Stimulated activated CD4-positive, alpha-beta T cell treated with anti-CD3 and anti-CD28 coated beads, TNF-alpha, amount 100 ng/mL, for 24 hours (primary cell): Measurements from ENCODE around the gene SORBS1.
"Not testable (repeated sequence)": the region's sequence is repeated elsewhere in the genome, so short reads cannot be mapped to it uniquely, and the experiment has no call there.

ENCODE experiments used
- DNase-seq, 3 experiments: peaks; one replicate each; pipeline ENCODE4 v3.0.0-alpha.2; 2020; ENCODE audit warnings: low read depth in 3 of 3

The SORBS1 gene

DNA sequence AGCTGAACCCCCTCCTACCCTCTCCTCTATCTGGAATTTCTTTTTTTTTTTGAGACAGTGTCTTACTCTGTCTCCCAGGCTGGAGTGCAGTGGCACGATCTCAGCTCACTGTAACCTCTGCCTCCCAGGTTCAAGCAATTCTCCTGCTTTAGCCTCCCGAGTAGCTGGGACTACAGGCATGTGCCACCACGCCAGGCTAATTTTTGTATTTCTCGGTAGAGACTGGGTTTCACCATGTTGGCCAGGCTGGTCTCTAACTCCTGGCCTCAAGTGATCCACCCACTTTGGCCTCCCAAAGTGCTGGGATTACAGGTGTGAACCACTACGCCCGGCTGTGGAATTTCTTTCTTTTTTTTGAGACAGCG, 213.8 kb downstream of the SORBS1 start:
- not testable (repeated sequence) for DNase-seq

DNA sequence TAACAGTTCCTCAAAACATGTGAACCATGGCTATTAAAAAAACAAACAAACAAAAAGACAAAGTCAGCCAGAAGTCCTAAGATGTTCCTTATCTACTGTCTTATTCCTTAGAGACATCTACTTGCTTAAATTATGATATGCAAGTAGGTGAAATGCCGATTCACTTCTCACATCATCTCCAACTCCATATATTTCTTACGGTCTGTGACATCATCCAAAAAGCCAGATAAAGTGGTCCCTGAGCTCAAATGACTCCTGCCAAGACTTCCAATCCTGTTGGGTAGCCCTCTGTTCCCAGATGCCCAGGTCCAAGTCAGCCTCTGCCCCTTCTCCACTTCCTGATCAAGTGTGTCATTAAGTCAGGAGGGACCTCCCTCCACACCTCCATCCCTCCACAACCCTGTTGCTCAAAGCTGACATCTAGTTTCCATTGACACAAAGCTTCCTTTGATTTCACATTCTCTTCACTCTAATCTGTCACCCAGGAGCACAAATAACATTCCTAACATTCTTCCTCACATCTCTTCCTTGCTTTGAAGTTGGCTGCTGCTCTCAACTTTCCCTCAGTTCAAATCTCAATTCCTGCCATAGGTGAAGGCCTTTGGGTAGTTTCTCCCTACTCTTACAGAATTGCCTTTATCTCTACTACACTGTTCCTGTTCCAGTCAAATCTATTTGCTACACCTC, 214.3 kb downstream of the SORBS1 start:
- DNase-seq = no peak

DNA sequence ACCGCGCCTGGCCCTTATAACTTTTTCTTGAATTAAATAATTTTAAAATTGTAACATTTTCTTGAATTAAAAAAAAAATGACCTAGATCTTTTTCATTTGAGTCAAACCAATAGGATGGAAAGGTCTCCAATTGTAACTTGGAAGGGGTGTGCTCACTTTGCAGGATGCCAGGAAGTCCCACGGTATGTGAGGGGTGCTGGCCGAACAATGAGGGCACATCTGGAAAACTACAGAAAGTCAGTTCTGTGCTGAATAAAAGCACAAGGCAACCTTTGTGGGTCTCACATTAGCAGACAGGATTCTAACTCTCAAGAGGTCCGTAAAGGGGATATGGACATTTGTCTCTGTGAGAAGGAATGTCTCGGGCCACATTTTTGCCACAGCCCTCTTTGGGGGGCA, 217.6 kb downstream of the SORBS1 start:
- DNase-seq = no peak

DNA sequence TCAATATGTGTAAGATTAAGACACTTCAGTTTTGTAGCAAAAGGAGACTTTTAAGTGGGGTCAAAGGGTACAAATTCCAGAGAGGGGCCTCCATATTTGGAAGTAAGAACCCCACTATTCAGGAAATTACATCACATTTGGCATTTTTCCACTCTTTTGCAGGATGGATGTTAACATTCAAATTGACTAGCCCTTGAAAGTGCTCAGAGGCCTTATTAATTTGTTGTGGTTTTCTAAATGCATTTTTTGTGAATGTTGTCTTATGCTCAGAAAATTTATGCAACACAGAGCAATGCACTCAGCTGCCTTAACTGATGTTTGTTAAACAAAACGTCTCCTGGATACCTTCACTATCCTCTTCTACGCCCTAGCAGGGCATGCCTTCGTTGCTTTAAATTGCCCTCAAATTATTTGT, 219.4 kb downstream of the SORBS1 start:
- DNase-seq = no peak

DNA sequence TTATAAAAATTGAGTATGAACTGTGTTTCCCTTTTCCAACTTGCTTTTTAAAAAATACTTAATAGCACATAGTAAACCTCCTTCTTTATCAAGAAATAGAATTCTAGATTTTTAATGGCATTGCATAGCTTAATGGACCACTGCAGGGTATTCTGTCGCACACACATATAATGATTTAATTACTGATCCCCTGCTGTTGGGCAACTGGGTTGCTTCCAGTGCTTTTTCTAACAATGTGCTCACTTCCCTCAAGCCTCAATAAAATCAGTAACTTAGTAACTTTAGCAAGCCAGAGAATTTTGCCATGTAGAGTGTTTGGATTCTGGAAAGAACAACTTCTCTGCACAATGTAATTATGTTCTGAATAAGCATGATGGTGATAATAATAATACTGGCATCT, 221.3 kb downstream of the SORBS1 start:
- no peak for DNase-seq

DNA sequence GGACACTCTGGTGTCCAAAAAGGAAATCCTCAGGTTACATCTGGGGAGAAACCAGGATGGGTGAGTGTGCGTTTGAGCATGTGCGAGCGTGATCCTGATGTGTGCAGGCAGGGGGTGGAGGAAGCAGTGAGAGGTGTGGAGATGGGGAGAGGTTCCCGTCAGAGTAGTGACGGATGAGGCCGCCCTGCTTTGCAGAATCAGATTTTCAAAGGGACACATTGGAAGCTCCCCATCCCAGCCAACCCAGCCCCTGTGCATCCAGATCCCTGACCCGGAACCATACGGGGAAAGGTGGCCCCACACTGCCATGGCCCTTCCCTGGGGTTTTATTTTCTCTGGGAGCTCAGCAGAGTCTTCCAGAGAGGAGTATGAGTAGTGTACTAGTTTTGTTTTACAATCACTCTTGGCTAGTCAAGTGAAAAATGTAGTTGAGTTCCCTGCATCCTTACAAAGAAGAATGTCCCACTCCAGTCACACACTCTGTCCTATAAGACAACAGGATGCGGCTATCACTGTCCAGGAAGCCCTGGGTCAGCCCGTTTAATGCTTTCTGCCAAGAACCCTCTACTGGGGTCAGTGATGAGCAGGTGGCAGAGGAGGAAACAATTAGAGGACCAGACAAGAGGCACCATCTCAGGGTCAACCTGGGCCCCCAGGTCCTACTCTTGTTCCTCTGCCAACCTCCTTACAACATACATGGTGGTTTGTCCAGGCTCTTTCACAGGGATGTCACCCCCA, 223.6 kb downstream of the SORBS1 start:
- DNase-seq = no peak

DNA sequence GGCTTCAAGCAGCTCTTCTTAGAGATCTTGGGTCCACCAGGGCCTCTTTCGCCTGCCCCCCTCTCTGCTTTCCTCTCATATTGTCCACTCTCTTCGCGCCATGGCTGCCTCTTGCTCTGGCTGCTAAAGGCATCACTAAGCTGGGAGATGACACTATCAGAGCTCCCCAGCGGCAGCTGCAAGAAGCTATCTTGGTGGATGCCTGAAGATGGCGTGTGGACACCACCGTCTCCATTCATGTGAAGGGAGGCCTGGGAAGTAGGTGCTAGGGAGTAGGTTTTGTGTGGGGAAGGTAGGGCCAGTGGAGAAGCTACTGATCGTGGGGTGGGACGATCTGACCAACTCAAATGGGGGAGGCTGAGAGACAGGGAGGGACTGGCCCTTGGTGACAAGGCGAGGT, 224.5 kb downstream of the SORBS1 start:
- DNase-seq = no peak

DNA sequence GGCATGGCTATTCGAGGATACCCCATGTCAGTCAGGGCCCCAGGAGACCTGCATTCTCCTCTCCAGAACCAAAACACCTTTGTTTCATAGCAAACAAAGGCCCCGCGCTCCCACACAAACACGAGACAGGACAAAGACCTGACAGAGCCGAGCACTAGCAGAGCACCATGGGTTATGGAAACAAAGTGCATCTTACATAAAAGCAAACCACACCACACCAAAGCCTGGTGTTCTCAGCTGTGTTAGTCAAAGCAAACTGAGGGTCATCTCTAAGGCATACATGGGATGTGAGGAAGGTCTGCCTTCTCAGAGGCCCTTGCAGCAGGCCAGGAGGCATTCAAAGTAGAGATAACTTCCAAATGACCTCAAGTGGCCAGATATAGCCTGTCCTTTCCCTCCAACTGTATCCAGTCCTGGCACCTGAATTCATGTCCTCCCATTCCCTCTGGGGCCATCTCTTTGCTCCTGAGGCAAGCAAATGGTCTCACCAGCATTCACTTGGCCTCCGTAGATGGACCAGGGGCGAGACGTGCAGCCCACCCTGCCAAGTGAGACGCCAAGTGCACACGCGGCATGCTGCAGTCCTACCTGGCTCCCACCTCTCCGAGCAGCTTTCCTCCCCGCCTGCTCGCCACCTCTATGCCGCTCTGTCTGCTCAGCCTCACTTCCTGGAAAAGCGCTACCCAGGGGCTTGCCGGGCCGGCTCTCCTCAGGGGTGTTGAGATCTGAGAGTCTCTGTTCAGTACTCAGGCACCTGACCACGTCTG, 225.1 kb downstream of the SORBS1 start:
- DNase-seq = no peak

DNA sequence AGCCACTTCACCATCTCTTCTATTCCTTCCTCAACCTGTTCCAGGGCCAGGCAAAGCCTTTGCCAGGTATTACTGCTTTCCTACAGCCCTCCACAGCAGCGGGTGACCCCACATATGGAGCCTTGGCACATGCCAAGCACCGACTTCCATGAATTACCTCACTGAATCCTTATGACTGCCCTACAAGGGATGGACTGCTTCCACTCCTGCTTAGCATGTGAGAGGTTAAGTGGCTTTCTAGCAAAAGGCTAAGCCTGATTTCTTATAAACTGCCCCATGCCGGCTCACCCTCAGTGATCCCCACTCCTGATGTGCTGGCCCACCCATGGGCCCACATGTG, 226.4 kb downstream of the SORBS1 start:
- DNase-seq = no peak

DNA sequence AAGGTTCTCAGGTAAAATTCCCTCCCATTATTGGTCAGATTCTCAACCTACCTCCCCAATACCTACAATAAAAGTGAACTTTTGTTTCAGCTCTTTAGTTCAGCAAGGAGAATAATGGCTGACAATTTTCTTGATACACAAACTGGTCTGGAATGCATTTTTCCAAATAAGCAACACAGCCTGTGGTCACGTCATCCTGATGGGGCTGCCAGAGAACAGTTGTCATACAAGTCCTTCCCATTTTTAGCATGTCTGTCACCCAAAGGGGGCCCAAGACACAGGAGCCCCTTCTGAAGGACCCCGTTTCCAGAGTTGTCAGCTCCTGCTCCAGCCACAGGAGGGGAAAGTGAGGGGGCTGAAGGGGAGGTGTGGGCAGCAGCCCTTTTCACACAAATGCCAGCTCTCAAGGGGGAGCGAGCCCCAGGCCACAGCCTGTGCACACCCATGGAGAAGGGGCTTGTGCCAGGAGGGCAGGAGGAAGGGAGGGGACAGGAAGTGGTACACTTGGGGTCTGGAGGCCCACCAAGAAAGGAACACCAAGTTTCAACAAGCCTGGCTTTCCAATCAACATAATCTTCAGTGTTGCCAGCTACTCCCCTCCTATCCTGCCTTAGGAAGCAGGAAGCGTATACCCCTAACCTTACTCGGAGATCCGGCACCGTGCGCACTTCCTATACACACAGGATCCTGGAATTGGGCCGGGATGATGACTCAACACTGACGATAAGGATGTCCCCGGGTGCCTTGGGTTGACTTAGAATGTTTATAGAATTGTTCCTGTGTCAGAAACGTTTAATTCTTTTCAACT, 227.0 kb downstream of the SORBS1 start:
- DNase-seq = no peak

DNA sequence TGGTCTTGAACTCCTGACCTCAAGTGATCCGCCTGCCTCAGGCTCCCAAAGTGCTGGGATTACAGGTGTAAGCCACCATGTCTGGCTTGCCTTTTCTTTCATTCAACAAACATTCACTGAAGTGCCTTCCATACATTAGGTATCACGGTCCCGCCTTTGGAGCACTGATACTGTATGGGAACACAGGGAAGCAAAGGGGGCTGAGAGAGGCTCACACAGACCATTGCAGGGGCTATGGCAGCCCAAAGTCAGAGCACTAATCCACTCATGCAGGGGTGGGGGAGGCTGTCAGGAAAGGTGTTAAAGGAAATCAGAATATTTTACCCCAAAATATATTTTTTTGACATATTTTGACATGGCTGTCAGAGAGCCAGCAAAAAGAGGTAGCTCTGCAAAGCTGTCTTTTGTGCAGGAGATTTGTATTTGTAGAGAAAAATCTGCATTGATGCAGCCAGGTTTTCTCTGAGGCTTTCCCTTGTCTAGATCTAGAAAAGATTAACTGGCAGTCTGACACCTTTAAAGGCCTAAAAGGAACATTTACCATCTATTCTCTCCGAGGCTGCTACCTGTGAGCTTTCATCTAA, 228.4 kb downstream of the SORBS1 start:
- DNase-seq = no peak

DNA sequence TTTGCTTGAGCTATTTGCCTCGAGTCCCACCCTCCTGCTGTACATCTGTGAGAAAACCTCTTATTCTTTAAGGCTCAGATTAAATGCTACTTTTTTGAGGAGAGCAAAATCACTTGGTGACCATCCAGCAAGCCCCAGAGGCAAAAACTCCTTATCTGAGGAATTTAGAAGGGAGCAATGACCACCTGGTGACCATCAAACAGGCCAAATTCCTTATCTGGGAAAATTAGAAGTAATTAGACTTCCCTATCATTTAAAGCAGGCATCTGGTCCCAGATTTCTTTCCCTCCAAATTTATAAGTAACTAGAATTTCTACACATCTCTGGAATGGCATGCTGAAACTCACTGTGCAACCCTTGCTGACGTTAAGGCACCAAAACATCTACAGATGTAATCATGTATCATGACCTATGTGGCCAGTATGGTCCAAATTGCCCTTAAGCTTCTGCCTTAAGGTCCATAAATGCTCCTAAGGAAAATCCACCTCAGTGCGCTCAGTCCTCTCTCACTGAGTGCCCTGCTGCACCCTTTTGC, 229.5 kb downstream of the SORBS1 start:
- no peak for DNase-seq

DNA sequence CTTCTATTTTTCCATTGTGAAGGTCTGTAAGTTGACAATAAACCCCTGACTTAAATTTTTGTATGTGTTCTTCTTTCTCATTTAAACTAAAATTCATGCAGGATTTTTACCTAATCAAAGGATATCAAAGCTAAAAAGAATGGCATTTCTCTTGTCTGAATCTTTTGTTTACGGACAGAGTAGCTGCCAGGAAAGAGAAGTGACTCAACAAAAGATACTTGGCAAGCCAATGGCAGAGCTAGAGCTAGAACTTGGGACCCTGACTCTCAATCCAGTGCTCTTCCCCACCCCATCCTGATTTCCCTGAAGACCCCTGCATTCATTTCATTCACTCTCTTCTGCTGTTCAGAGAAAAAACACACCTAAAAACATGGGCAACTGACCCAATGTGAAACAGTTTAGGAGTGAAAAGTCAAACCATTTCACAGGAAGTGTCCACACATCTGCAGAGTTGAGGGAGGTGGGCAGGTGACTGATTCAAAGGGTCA, 230.2 kb downstream of the SORBS1 start:
- DNase-seq = no peak

DNA sequence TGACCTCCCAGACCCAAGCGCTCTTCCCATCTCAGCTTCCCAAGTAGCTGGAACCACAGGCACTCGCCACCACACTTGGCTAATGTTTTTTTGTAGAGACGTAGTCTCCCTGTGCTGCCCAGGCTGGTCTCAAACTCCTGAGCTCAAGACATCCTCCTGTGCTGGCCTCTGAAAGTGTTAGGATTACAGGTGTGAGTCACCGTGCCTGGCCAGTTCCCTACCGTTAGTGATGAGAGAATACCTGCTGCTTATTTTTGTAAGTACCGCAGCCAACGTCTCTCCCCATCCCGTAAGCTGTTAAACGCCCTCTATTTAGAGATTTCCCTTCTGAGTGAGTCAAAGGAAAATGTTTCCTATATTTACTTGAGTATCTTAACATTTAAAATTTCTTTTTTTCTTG, 231.9 kb downstream of the SORBS1 start:
- no peak for DNase-seq

DNA sequence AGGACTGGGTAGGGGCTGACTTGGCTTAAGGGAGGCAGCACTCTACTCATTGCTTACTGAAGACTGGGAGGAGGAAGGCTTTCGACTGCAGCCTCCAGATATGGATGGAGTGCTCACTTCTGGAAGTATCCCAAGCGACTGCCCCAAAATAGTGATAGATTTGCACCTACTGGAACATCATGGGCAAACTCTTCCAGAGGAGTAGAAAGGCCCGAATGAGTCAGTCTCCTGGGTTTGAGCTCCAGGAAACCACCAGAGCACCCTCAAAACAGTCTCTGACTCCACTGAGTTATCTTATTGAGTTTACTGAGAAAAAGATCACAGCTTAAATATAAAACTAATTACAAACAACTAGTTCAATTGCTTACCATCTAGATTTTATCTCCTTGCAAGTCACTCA, 233.2 kb downstream of the SORBS1 start:
- no peak for DNase-seq

DNA sequence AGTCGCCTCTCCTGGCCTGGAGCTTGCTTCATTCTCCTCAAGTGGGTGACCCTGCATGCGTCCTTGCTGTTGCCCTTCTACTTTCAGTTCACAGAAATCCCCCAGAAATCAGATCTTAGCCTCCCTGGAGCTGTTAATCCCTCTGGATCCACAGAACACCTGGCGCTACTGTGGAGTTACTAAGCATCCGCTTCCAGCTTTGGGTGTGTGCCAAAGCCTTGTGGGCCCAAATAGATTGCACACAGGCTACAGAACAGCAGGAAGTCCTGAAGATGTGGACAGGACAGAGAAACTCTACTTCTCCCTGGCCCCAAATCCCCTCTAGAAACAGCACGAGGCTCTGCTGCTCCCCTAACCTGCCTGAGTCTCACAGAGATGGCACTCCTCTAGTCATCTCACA, 233.8 kb downstream of the SORBS1 start:
- no peak for DNase-seq

DNA sequence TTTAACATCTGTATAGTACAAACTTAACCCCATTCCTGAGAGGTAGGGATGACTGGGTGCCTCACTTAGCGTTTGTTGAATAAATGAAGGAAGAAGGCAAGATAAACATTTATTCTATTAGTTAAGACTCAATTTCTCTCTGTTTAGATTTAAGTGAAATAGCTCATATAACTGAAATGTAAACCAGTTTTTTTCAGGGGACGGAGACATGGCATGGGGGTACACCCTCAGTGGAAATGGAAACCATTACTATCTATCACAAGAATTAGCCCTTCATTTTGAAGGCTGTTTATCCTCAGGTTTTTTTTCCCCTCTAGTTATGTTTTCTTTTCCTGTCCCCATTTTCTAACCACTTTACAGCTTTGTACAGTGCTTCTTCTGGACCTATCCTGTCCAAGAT, 234.8 kb downstream of the SORBS1 start:
- DNase-seq = no peak

DNA sequence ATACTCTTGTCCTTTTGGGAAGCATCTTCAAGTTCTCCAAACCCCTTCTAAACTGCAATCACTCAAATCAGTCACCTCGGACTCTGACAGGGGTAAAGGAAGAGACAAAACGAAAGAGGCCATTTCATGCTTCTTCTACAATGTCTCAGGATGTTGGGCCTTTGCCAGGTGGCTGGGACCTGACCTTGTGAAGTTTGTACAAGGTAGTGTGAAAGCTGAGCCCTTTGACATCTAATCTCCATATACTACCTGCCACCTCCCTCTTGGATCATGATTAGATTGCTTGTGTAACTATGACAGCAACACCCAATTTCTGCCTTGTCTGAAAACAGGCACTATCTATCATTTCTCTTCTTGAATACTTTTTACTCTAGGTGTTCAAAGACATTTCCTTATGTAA, 235.3 kb downstream of the SORBS1 start:
- no peak for DNase-seq

DNA sequence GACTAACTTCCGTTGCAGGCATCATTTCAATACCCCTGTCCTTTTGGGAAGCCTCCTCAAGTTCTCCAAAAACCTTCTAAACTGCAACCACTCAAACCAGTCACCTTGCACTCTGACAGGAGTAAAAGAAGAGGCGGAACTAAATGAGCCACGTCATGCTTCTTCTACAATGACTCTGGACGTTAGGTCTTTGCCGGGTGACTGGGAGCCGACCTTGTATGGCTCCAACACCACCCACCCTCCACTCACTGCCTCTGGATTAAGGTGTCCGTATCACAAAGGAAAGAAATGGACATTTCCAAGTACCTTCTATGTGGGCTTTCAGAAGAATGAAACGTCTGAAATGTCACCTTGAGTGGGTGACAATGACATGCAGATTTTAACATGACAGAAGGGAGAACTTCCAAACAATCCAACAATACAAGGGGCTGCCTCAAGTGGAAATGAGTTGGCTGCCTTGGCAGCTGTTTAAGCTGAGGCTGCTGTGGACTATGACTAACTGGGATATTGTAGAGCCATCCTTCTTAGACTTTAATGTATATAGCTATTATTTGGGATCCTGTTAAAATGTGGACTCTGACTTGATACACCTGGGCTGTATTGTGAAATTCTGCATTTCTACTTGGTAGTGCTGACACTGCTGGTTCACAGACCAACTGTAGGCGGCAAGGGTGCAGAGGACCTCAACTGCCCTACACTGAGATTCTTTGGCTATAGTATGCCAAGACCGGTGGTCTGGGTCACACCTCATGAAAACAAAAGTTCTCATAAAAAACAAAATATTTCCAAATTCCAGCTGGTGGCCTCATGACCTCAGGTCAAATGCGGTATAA, 236.5 kb downstream of the SORBS1 start:
- no peak for DNase-seq

DNA sequence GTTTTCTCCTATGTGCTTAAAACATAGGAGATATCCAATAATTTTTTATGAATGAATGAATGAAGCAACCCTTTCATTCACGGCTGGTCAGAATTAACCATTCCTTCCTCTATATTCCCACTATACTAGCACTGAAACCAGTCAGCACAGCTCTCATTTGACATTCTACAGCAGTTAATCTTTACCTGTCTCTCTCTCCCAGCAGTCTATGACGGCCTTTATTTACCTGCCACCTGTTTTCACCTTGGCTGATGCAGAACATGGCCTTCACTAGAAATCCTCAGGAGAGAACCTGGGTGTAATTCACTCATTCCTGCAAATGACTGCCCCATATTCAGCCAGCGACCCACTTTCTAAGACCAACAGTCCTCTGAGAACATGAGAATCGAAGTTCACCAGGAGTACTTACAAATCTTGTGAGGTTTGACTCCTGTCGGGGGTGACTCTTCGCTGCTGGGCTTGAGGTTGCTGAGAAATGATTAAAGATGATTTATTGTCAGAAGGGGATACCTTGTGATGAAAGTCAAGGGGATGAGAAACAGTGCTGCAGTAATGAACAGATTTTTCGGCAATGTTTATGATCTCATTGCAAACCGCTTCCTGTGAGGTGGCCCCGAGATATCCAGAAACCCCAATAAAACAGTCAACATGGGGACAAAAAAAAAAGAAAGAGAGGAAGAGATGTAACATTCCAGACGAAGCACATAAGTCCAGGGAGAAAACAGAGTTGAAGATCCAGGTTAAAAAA, 239.4 kb downstream of the SORBS1 start:
- DNase-seq = no peak
